ENCODE measurements around the gene PRIMA1. TPM values are rescaled to one million over a fixed set of nuclear protein-coding genes. Genes with fewer than 3 reads are reported as not detected.

Gene PRIMA1
- total RNA-seq, 1 experiment from 2014 or later = 1.0 TPM

DNA sequence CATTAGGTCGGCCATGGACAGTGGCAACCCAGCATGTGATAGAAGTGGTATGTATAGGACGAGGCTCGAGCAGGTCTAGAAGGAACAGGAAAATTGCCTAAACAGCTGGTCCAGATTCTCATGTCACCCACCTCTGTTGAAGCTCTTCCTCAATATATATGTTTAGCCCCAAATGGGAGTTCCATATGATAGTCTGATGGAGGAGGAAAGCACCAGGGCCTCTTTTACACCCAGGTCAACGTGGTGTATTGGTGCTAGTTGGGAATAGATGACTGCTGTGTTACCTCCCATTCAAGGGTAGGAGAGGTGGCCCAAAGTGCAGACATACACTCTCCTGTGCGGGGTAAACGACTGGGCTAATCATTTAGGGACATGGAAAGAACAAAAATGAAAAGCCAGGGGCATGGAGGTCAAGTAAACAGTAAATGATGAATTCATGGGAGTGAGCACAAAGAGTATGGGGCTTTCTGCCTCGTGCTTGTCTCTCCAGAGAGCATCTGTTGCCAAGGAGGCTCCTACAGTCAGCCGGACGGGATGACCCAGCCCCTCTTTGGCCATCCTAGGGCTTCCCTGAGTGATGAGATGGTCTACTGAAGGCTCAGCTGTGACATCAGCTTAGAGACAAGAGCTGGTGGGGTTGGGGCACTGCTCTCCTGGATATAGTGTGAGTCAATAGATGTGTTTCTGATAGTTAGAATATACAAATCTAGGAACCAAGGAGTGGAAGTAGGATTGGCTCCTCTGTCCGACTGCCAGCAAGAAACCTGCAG, 5.5 kb upstream of the PRIMA1 start:
- Histone ChIP-seq H3K27me3 (replicated peaks; ENCODE audit: control insufficient read depth, insufficient read depth, low read length) (no peaks in the 10 kb centered on the region), H3K4me1 (0 out of 2 replicates have a peak, but pooled peaks cover 4% of the 10 kb centered on the region), H3K36me3 (ENCODE audit: control insufficient read depth, insufficient read depth, low read length) (no peaks in the 10 kb centered on the region), H3K9me3 (no peaks in the 10 kb centered on the region), H3K4me3 (ENCODE audit: low read depth, low read length) (no peak overlapping the region)
- no peaks in the 10 kb centered on the region for H3K36me3 Mint-ChIP-seq (ENCODE audit: insufficient read depth, unreplicated experiment)
- intact Hi-C loops (cut with micrococcal nuclease; ENCODE audit: unreplicated experiment) = no loop called here
- H3K9me3 Mint-ChIP-seq (ENCODE audit: unreplicated experiment) = no peaks in the 10 kb centered on the region
- no peak for DNase-seq
- no peaks in the 10 kb centered on the region for H3K27me3 Mint-ChIP-seq (ENCODE audit: insufficient read depth, unreplicated experiment)
- TF ChIP-seq, protein P1, sequence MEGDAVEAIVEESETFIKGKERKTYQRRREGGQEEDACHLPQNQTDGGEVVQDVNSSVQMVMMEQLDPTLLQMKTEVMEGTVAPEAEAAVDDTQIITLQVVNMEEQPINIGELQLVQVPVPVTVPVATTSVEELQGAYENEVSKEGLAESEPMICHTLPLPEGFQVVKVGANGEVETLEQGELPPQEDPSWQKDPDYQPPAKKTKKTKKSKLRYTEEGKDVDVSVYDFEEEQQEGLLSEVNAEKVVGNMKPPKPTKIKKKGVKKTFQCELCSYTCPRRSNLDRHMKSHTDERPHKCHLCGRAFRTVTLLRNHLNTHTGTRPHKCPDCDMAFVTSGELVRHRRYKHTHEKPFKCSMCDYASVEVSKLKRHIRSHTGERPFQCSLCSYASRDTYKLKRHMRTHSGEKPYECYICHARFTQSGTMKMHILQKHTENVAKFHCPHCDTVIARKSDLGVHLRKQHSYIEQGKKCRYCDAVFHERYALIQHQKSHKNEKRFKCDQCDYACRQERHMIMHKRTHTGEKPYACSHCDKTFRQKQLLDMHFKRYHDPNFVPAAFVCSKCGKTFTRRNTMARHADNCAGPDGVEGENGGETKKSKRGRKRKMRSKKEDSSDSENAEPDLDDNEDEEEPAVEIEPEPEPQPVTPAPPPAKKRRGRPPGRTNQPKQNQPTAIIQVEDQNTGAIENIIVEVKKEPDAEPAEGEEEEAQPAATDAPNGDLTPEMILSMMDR (IDR thresholded peaks at IDR 0.05; ENCODE audit: insufficient read depth in 1 of 2, low read depth in 1 of 2, low read length in 1 of 2, severe bottlenecking in 1 of 2, unreplicated experiment in 1 of 2) = no peak
- POLR2A ChIA-PET = no interaction called here
- no peak overlapping the region for H3K27ac Mint-ChIP-seq (ENCODE audit: unreplicated experiment)
- CTCF ChIA-PET = no interaction called here
- no TSS peak for BruUV-seq (replicated peaks)
- no peak overlapping the region for H3K4me3 Mint-ChIP-seq (ENCODE audit: unreplicated experiment)
- H3K4me1 Mint-ChIP-seq (ENCODE audit: low read depth, unreplicated experiment) = peaks cover 2% of the 10 kb centered on the region

DNA sequence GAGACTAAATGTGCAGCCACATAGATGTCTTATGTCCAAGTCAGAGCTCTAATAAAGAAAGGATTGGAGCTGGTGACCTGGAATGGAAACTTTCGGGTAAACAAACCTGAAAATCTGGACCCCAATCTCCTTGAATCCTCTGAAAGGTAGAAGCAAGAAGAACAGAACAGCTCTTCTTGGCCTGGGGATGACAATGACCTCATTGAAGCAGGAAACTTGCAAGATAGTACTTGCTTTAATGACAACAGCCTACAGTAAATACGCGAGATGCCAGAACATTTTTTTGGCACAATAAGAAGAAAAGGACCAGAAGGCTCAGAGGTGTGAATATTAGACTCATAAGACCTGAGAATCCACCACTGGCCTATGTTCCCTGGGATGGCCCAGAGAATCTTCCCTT, 4.1 kb upstream of the PRIMA1 start:
- no TSS peak for BruUV-seq (replicated peaks)
- Mint-ChIP-seq H3K9me3 (ENCODE audit: unreplicated experiment) (no peaks in the 10 kb centered on the region), H3K27me3 (ENCODE audit: insufficient read depth, unreplicated experiment) (no peaks in the 10 kb centered on the region), H3K36me3 (ENCODE audit: insufficient read depth, unreplicated experiment) (no peaks in the 10 kb centered on the region), H3K4me3 (ENCODE audit: unreplicated experiment) (no peak overlapping the region), H3K27ac (ENCODE audit: unreplicated experiment) (no peak overlapping the region), H3K4me1 (ENCODE audit: low read depth, unreplicated experiment) (no peaks in the 10 kb centered on the region)
- Histone ChIP-seq H3K4me1 (0 out of 2 replicates have a peak, but pooled peaks cover 4% of the 10 kb centered on the region), H3K36me3 (ENCODE audit: control insufficient read depth, insufficient read depth, low read length) (no peaks in the 10 kb centered on the region), H3K9me3 (no peaks in the 10 kb centered on the region), H3K4me3 (ENCODE audit: low read depth, low read length) (no peak overlapping the region), H3K27me3 (replicated peaks; ENCODE audit: control insufficient read depth, insufficient read depth, low read length) (no peaks in the 10 kb centered on the region)
- intact Hi-C loops (cut with micrococcal nuclease; ENCODE audit: unreplicated experiment) = no loop called here
- POLR2A ChIA-PET = no interaction called here
- CTCF ChIA-PET = no interaction called here
- TF ChIP-seq, protein P1 (IDR thresholded peaks at IDR 0.05; ENCODE audit: insufficient read depth in 1 of 2, low read depth in 1 of 2, low read length in 1 of 2, severe bottlenecking in 1 of 2, unreplicated experiment in 1 of 2) = no peak
- DNase-seq = no peak

DNA sequence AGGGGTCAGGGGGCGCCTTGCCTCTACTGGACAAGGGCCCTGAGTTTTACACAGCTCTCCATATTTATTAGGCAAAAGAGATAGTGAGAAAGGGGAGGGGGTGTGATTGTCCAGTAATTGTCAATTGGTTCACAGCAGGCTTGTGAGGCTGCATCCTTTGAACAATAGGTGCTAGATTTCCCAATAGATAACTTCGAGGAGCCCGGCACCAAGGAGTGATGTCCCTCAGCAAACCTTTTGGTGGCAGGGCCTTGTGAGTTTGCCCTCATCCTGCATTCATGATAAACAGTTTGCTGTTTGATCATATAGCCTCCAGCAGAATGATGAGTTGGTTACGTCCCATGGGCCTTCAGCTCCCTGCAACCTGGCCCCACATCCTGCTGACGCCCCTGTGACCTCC, 2.7 kb upstream of the PRIMA1 start:
- no peaks in the 10 kb centered on the region for H3K27me3 ChIP-seq (replicated peaks; ENCODE audit: control insufficient read depth, insufficient read depth, low read length)
- TF ChIP-seq, protein P1 (IDR thresholded peaks at IDR 0.05; ENCODE audit: insufficient read depth in 1 of 2, low read depth in 1 of 2, low read length in 1 of 2, severe bottlenecking in 1 of 2, unreplicated experiment in 1 of 2) = no peak
- no peaks in the 10 kb centered on the region for H3K9me3 ChIP-seq
- Mint-ChIP-seq H3K4me3 (ENCODE audit: unreplicated experiment) (no peak overlapping the region), H3K36me3 (ENCODE audit: insufficient read depth, unreplicated experiment) (no peaks in the 10 kb centered on the region), H3K27ac (ENCODE audit: unreplicated experiment) (no peak overlapping the region), H3K27me3 (ENCODE audit: insufficient read depth, unreplicated experiment) (no peaks in the 10 kb centered on the region), H3K4me1 (ENCODE audit: low read depth, unreplicated experiment) (no peaks in the 10 kb centered on the region), H3K9me3 (ENCODE audit: unreplicated experiment) (no peaks in the 10 kb centered on the region)
- ChIA-PET CTCF (no interaction called here), POLR2A (no interaction called here)
- H3K36me3 ChIP-seq (ENCODE audit: control insufficient read depth, insufficient read depth, low read length) = no peaks in the 10 kb centered on the region
- 0 out of 2 replicates have a peak, but pooled peaks cover 4% of the 10 kb centered on the region for H3K4me1 ChIP-seq
- H3K4me3 ChIP-seq (ENCODE audit: low read depth, low read length) = no peak overlapping the region
- no peak for DNase-seq
- BruUV-seq (replicated peaks) = no TSS peak
- intact Hi-C loops (cut with micrococcal nuclease; ENCODE audit: unreplicated experiment) = no loop called here
